Putamen (tissue), 1 donor: Measurements from ENCODE around the gene PAPOLB.

ENCODE experiments used
- DNase-seq: peaks from one replicate; pipeline ENCODE4 v3.0.0-alpha.2; 2016; ENCODE audit warnings: low spot score

The PAPOLB gene

GRCh38 chr7:4842319-4843064 is 19.3 kb downstream of the PAPOLB start:
- no peak for DNase-seq

DNA sequence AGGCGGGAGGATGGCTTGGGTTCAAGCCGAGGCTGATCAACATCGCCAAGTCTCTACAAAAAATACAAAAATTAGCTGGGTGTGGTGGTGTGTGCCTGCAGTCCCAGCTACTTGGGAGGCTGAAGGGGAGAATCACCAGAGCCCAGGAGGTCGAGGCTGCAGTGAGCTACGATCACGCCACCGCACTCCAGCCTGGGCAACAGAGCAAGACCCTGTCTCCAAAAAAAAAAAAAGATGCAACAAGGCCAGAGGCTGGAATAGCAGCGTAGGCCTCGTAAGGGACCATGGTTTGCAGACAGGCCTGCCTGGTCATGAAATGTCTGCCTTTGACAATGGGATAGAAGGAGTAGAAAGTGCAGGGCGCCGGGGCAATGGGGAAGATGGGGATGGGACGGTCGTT is 20.0 kb downstream of the PAPOLB start:
- no peak for DNase-seq

- DNase-seq, result no peak
Measured at GRCh38 chr7:4841007-4841784, 20.6 kb downstream of the PAPOLB start.

- no peak for DNase-seq
Measured at GRCh38 chr7:4840079-4840501, 21.7 kb downstream of the PAPOLB start.

DNA sequence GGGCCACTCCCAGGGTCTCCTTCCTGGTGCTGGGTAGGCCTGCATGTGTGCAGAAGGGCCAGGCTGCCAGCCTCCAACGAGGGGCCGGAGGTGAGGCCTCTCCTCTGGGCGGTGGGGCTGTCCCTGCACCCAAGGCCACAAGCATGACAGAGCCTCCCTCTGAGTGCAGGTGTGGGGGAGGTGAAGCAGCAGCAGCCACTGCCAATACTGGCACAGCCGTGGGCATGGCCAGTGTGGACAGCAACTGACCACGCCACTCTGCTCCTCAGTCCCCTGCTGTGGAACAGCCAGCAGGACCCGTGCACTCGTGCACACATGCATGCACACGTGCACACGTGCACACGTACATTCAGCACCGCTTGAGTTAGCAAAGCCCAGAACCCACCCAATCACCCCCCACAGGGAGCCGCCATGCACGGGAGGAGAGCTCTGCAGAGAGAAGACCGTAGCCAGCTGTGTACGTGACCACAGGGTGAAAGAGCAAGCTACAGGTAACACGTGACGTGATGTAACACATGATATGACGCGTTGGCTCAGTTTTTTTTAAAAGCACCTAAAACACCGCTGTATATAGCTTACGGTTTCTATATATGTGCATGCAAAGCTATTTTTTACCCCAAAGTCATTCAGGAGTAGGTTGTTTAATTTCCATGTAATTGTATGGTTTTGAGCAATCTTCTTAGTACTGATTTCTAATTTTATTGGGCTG is 23.1 kb downstream of the PAPOLB start:
- no peak for DNase-seq

DNA sequence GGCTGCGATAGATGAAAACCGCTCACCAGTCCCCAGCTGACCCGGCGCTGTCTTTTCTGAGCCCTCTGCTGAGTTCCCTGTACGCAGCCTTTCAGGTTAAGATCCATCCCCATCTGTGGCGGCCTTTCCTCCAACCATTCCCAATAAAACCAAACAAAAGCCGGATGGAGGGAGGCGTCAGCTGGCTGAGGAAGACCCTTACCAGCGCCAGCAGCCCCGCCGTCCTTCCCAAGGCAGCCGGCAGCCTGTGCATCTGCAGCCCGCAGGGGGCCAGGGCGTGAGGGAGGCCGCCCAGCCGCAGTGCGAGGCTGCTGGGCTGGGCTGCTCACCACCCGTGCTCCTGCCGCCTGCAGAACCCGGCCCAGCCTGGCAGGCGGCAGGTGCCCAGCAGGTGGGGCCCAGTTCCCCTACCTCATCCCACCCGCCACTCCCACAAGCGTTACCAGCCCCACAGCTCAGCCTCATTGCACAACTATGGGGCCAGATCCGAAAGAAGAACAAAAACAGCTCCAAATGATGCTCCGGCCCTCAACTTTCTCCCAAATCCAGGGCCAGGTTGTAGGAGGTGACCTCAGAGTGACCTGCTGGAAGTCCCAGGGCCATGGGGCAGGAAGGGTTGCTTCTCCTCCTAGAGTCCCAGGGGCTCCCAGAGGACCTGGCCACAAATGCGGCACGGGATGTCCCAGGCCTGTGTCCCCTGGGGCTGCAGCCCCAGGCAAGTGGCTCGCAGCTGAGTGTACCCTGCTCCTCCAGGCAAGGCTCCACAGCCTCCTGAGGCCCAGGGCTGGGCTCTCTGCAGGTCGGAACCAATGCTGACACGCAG is 23.8 kb downstream of the PAPOLB start:
- DNase-seq, result no peak

DNA sequence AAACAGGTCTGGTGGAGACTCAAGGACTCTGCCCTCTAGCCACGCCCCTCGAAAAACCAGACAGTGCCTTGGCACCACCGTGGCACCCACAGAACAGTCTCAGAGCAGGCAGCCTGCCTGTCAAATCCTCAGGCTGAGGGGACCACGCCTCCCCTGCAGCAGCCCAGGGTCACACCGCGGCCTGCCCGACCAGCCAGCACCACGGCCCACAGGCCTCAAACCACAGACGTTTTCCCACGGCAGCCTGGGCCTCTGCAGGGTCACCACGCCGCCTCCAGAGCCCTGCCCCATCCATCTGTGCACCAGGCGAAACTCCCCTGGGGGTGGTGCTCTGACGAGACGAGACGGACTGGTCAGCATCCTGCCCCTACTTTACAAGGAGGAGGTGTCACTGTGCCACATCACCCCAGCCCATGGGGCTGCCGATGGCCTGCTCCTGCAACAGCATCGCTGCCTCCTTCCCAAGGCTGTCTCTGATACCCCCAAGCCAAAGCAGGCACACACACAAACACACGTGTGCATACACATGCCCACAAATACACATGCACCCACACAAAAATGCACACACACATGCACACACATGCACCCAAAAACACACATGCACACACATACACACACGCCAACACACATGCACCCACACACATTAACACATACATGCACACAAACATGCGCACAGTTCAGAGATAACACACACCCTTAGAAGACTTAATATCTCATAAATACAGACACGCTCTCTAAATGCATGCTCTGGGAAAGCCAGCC is 24.6 kb downstream of the PAPOLB start:
- no peak for DNase-seq

GRCh38 chr7:4836206-4836661 is 25.6 kb downstream of the PAPOLB start:
- no peak for DNase-seq

DNA sequence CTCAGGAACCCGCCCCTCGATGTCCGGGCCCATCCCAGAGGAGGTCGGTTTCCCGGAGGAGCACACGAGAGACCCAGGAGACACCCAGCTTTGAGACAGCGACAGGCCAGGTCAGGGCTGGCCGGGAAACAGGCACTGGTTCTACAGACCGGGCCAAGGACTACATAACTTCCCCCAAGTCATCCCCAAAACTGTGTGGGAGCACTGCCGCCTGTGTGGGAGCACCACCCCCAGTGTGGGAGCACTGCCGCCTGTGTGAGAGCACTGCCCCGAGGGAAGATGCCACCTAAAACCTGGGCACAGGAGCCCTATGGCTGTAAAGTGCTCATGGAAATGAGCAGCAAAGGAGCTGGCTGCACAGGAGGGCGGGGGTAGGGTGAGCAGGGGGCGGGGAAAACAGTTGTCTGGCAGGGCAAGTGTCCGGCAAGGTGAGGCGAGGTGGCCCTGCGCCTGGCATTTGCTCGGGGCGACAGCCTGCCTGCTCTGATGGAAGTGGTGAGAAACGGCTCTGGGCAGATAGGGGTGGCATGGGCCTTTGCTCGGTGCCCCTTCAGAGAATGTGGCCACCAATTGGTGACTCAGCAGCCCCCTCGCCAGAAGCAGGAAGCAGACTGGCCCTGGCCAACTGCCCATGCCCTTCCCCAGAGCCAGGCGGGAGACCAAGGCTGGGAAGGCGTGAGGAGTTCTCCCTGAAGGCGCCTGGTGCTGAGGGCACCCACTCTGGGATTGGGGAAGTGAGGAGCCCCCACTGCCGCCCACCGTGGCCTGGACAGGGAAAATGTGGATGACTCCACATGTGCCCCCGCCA is 26.2 kb downstream of the PAPOLB start:
- no peak for DNase-seq

DNA sequence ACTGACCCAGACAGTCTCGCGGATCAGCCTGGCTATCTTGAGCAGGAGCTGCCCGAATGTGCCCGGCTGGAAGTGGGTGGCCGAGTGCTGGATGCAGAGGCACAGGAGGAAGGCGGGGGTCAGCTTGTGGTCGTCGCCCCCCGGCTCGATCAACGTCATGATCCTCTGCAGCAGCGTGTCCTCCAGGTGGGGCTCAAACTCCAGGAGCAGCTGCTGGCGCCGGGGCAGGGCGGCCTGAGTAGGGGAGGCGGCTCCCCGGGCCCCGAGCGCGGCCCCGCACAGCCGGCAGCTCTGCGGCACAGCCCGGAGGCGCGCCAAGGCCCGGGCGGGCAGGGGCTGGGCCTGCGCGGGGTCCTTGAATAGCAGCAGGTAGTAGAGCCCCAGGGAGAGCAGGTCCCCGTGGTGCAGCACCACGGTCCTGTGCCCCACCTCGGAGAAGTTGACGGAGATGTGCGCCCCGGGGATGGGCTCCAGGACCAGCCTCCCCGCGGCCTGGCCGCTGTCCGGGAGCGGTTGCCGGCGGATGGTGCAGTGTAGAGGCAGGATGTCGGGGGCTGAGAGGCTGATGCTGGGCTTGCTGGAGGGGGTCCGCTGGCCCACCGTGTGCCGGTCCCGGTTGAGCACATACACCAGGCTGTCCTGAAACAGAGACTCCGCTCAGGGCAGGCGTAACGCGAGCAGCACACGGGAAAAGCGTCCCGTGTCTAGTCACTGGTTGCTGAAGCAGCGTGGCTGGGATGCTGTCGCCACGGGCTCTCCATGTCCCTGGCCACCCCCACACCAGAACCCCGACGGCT is 27.0 kb downstream of the PAPOLB start:
- no peak for DNase-seq

- no peak for DNase-seq
Measured at GRCh38 chr7:4833691-4834600, 27.9 kb downstream of the PAPOLB start.

DNA sequence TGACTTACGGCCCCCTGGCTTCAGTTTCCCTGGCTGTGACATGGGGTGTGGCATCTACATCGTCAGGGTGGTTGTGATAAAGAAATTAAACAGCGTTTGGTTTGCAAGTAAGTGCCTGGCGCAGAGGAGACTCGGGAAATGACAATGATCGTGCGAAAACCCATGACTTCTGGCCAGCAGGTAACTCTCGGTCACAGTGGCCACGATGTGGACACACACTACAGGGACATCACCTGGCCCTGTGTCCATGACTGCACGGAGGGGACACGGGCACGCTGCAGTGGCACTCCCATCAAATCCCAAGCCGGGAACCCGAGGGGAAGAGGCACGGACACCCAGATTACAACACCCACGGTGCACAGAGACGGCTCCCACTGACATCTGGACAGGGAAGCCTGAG is 28.7 kb downstream of the PAPOLB start:
- no peak for DNase-seq

DNA sequence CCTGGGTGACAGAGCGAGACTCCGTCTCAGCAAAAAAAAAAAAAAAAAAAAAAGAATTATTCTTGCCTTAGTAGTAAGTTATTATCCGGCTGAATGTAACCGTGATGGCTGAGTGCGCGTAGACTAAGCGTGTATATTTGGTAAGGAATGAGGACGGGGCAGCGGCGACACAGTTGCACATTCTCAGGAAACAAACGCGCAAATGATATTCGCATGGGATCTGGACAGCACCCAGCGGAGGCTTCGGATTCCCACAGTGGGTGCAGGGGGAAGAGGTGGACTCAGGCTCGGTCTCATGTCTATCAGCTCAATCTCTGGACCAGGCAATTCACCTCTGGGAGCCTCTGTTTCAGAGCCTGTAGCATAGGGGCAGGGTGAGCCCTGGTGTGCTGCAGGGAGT is 29.1 kb downstream of the PAPOLB start:
- DNase-seq, result no peak

- DNase-seq, result no peak
Measured at GRCh38 chr7:4831723-4832495, 29.9 kb downstream of the PAPOLB start.

GRCh38 chr7:4830176-4830575 is 31.7 kb downstream of the PAPOLB start:
- DNase-seq, result peak; percentile 34

DNA sequence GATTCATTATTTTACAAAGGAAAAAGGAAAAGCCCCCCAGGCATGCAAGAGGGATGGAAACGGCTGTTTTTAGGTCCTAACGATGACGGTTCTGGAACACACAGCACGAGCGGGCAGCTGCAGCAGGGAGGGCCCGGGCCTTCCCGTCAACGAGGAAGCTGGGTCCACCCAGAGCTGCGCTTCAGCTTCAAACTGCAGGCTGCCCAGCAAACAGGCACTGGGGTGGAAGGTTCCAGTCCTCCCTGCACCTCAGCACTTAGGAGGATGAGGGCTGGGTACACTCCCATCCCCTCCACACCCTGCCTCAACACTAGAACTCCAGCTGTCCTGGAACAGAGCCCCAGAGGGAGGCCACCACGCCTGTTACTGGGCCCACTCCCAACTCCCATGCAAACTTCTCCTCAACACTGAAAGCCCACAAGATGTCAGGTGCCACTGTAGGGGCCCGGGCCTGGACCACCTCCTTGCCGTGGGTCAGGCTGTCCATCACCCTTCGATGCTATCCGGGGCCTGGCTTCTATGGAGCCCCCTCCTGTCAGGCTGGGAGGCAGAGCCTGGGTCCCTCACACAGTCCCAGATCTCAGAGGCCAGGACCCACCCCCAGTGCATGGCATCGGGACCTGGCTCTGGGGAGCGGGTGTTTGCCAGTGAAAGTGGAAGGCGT is 33.0 kb downstream of the PAPOLB start:
- no peak for DNase-seq

DNA sequence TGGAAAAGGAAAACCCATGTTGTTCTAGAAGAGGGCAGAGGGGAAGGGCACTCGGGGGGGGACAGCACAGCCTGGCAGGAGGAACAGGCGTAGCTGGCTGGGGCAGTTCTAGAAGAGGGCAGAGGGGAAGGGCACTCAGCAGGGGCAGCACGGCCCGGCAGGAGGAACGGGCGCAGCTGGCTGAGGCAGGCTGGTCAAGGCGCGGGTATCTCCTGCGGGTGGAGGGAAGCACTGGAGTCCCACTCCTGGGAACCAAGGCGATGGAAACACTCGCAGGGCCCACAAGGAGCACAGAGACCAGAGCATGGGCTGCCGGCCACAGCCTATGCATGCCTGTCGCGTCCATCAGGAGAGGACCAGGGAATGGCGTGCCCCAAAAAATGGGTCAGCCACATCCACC is 36.7 kb downstream of the PAPOLB start:
- no peak for DNase-seq
